ENCODE results near the gene EP400.

The EP400 gene

GRCh38 chr12:131927110-131928079 lies 22.3 kb upstream of the EP400 start:
- no peak for FAIRE-seq
- no peak for DNase-seq (ENCODE audit: low spot score)

GRCh38 chr12:131928080-131928710 lies 21.5 kb upstream of the EP400 start:
- no peak for FAIRE-seq

DNA sequence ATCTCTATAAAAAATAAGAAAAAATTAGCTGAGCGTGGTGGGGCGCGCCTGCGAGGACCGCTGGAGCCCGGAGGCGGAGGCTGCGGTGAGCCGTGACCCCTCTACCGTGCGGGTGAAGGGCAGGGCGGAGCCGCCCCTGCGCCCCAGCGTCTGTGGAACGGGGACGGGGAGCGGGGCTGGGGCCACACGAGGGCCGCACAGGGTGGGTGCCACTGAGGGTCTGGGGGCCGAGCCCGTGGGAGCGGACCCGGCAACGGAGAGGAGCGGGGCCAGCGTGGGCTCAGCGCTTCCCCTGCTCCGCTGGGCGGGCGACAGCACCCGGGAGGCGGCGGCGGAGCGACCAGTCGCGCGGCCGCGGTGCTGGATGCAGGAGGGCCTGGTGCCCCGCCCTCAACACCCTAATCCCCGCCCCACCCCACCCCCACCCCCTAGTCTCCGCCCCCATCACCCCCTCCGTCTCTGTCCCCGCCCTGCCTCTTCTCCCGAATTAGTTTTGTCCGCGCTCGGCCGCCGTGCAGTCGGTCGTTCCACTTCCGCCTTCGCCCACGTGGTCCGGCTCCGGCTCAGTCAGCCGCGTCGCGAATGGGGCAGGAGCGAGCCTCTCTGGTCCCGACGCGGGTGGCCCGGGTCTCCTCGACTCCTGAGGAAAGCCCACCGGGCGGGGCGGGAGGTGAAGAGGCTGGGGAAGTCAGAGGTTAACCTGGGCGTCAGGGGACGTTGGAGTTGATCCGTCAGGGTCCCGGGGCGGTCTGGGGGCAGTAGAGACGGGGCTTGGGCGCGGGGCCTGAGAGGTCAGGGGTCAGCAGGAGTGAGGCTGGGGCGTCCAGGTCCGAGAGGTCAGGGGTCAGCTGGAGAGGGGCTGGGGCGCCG lies 20.8 kb upstream of the EP400 start, which contains the start of gene PUS1:
TSS of gene PUS1 (plus strand) at position 566 of the 870 bp plus-strand sequence. CDS start 447 bp downstream, outside the sequence.
- DNase-seq (ENCODE audit: low spot score), result peak; percentile 82
- FAIRE-seq, result no peak

More at GRCh38 chr12:131928080-131928710, 21.5 kb upstream of the EP400 start:
- DNase-seq (ENCODE audit: low spot score), result no peak

DNA sequence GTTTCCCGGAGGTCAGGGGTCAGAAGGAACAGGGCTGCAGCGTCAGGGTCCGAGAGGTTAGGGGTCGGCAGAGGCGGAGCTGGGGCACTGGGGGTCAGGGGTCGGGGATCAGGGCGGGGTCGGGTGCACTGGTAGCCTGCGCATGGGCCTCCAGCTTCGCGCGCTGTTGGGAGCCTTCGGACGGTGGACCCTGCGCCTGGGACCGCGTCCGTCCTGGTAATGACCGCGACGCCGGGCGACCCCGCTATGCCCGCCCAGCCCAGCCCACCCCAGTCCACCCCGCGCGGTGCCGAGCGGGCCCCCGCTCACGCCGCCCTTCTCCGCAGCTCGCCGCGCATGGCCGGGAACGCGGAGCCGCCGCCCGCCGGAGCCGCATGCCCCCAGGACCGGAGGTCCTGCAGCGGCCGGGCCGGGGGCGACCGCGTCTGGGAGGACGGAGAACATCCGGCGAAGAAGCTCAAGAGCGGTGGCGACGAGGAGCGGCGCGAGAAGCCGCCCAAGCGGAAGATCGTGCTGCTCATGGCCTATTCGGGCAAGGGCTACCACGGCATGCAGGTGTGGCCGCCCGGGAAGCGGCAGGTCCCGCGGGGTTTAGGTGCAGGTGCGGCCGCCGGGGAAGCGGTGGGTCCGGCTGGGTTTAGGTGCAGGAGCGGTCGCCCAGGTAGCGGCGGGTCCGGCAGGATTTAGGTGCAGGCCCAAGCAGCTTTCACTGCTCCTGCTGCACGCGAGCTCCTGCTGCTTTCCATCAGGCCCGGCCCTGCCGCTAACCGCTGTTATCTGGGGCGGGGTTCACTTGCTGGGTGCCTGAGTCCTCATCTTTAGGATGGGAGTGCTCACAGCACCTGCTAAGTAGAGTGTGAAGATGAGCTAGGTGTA lies 19.9 kb upstream of the EP400 start:
- DNase-seq (ENCODE audit: low spot score), result no peak
- FAIRE-seq, result no peak

- FAIRE-seq (no peak), DNase-seq (ENCODE audit: low spot score) (no peak)
Measured at GRCh38 chr12:131930510-131930909, 19.2 kb upstream of the EP400 start.

GRCh38 chr12:131933387-131933786 lies 16.4 kb upstream of the EP400 start:
- DNase-seq (ENCODE audit: low spot score) (no peak), FAIRE-seq (no peak)

- DNase-seq (ENCODE audit: low spot score) (no peak), FAIRE-seq (no peak)
Measured at GRCh38 chr12:131934535-131934934, 15.2 kb upstream of the EP400 start.

- FAIRE-seq, result no peak
- DNase-seq (ENCODE audit: low spot score), result no peak
Measured at GRCh38 chr12:131938082-131938481, 11.7 kb upstream of the EP400 start.

- DNase-seq (ENCODE audit: low spot score) (no peak), FAIRE-seq (no peak)
Measured at GRCh38 chr12:131939007-131939406, 10.7 kb upstream of the EP400 start.

GRCh38 chr12:131940141-131940547 lies 9.6 kb upstream of the EP400 start:
- FAIRE-seq (no peak), DNase-seq (ENCODE audit: low spot score) (no peak)

DNA sequence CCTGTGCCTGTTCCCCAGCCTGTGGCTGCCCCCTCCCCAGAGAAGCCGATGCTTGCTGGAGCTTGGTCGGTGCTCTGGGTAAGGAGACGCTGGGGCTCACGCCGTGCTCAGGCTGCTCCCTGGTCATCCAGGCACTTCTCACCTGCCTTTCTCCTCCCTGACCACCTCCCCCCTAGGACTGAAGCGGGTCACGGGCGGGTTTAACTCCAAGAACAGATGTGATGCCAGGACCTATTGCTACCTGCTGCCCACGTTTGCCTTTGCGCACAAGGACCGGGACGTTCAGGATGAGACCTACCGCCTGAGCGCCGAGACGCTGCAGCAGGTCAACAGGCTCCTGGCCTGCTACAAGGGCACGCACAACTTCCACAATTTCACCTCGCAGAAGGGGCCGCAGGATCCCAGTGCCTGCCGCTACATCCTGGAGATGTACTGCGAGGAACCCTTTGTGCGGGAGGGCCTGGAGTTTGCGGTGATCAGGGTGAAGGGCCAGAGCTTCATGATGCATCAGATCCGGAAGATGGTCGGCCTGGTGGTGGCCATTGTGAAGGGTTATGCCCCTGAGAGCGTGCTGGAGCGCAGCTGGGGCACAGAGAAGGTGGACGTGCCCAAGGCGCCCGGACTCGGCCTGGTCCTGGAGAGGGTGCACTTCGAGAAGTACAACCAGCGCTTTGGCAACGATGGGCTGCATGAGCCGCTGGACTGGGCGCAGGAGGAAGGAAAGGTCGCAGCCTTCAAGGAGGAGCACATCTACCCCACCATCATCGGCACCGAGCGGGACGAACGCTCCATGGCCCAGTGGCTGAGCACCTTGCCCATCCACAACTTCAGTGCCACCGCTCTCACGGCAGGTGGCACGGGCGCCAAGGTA lies 8.4 kb upstream of the EP400 start:
- no peak for FAIRE-seq
- no peak for DNase-seq (ENCODE audit: low spot score)

- no peak for DNase-seq (ENCODE audit: low spot score)
- no peak for FAIRE-seq
Measured at GRCh38 chr12:131941987-131942341, 7.8 kb upstream of the EP400 start.

GRCh38 chr12:131942671-131943070 lies 7.1 kb upstream of the EP400 start:
- no peak for DNase-seq (ENCODE audit: low spot score)
- no peak for FAIRE-seq

DNA sequence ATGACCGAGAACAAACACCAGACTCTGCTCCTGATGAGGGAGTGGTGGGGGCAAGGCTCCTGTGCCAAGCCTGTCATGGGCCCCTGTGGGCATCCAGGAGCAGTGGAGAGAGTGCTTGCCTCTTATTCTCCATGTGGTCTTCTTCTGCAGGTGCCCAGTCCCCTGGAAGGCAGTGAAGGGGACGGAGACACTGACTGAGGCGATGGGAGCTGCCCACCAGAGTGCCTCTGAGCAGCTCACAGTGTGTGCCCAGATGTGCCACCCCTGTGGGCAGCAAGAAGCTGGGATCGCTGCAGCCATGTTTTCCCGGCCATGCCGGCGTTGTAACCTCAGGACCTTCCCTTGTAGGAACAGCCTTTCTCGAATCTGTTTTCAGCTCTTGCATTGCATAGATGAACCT lies 6.4 kb upstream of the EP400 start:
- FAIRE-seq, result no peak
- DNase-seq (ENCODE audit: low spot score), result no peak

DNA sequence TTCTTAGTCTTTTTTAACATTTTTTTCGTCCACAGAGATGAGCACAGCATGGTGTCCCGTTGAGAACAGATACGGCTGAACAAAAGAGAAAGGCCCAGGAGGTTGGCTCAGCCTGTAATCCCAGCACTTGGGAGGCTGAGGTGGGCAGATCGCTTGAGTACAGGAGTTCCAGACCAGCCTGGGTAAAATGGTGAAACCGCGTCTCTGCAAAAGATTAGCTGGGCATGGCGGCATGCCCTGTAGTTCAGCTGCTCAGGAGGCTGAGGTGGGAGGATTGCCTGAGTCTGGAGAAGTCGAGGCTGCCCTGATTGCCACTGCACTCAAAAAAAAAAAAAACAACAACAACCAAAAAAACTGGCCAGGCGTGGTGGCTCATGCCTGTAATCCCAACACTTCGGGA lies 5.9 kb upstream of the EP400 start:
- FAIRE-seq (no peak), DNase-seq (ENCODE audit: low spot score) (no peak)

DNA sequence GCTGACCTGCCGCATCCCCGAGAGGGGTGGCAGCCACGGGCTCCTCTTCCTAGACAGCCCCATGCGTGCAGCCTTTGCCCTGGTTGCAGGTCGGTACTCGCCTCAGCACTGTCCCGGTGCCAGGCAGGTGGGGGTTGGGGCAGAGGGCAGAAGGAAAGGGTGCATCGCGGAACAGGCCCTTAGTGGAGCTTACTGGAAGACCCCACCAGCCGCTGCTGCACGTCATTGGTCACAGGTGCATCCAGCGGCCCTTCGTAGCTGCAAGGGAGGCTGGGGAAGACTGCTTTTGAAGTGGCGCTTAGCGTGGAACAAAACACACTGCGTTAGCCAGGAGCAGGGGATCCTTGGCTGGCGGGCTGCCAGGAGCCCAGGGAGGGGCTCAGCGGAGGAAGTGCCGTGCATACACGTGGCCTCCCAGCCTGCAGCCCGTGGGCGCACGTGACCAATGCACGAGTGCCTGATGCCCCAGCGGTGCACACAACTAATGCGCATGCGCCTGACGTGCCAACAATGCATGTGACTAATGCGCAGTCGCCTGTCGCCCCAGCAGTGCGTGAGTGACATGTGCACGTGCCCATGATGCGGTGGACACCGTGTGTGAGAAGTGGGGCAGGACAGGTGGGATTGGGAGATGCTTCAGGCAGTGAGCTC lies 5.0 kb upstream of the EP400 start:
- DNase-seq (ENCODE audit: low spot score) (no peak), FAIRE-seq (no peak)

GRCh38 chr12:131946757-131947156 lies 3.0 kb upstream of the EP400 start:
- FAIRE-seq (no peak), DNase-seq (ENCODE audit: low spot score) (no peak)

DNA sequence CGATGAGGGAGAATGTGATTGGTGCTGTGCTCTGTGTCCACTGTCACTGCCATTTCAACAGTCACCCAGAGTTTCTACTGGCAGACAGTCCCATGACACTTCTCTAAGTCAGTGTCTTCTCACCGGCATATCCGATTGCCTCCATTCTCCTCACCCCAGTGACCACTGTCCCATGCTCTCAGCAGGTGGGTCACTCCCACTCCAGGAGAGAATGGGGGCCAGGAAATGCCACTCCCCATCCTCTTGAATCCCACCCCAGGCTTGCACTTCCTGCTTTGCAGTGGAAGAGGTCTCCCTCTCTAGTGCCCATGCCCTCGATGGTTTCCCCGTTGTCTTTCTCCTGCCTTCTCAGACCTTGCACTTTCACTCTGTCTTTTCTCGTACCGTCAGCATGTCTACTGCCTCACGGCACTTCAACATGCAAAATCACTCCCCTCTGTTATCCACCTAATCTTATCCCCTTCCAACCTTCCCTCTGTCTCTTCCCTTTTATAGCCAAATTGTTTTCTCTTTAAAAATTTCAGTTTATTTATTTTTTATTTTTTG lies 2.2 kb upstream of the EP400 start:
- FAIRE-seq, result no peak
- no peak for DNase-seq (ENCODE audit: low spot score)

DNA sequence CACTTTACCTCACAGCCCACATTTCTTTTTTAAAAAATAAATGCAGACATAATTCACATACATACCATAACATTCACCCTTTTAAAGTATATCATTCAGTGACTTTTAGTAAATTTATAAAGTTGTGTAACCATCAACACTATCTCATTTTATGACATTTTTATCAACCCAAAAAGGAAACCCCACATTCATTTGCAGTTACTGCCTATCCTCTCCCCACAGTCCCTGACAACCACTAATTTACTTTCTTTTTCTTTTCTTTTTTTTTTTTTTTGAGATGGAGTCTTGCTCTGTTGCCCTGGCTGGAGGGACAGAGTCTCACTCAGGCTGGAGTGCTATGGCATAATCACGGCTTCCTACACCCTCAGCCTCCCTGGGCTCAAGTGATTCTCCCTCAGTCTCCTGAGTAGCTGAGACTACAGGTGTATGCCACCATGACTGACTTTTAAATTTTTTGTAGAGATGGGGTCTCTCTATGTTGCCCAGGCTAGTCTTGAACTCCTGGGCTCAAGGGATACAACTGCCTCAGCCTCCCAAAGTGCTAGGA lies 1.5 kb upstream of the EP400 start:
- no peak for DNase-seq (ENCODE audit: low spot score)
- FAIRE-seq, result no peak
